SIG-M5 (cell line): ENCODE results near the gene SAMD4A.

Source experiments
- DNase-seq: peaks from one replicate; lab custom pipeline; 2025; lab: John Stamatoyannopoulos, UW

Gene SAMD4A

DNA sequence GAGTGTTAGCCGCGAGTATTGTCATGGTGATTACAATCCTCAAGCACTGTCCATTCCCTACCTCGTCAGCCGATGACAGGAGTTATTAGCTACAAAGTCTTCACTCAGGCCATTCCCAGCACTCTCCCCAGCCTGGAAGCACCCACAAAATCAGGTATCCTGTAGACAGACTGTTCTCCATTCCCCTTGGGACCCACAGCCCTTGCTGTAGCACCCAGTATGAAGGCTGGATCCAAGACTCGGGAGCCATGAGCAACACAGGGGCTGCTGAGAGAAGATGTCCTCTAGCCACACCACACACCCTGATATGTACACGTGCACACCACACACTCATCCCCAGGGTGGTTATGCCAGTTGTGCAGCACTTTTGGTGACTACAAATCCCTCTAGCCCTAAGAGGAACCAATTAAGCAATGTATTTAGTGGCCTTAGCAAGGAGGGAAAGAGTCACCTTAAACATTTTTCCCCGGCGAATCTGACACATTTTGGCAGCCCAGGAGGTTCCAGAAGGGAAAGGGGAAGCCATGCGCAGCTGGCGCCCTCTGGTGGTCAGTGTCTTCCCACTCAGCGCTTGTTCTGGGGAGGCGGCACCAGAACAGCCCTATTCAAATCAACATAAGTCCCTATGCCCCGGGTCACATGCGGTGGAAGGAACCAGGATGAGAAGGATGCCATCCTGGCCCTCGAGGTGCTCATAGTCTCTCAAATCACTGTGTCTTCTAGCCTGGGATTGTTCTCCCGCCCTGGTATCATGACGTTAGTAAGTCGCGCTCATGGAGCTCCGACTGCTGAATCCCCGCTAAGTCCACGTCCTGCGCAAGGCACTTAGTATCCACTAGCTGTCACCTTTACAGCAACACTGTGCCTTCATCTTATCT lies 238.8 kb downstream of the SAMD4A start:
- DNase-seq: no peak

DNA sequence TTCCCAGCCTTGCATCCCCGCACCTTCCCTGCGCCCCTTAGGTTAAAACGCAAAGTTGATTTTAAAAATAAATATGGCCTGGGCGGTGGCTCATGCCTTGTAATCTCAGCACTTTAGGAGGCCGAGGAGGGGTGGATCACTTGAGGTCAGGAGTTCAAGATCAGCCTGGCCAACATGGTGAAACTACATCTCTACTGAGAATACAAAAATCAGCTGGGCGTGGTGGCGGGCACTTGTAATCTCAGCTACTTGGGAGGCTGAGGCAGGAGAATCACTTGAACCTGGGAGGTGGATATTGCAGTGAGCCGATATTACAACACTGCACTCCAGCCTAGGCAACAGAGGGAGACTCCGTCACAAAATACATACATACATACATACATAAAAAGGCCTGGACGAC lies 239.7 kb downstream of the SAMD4A start:
- DNase-seq: no peak

DNA sequence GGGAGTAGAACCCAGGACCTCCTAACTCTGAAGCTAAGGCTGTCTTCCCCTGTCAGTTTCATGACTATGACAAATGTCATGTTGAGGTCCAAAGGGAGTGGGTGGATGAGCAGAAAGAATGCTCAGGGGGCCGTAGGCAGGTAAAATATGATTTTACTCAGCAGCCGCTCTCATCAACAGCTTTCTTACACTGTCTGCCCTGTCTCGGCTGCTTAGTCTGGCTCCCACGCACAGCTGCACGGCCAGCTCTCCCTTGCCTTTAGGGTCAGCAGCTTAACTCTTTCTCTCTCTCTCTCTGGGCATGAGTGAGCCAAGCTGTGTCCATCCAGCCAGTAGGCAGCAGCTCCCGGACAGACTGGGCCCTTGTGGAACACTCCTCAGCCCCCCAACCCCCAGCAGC lies 240.5 kb downstream of the SAMD4A start:
- DNase-seq: no peak

DNA sequence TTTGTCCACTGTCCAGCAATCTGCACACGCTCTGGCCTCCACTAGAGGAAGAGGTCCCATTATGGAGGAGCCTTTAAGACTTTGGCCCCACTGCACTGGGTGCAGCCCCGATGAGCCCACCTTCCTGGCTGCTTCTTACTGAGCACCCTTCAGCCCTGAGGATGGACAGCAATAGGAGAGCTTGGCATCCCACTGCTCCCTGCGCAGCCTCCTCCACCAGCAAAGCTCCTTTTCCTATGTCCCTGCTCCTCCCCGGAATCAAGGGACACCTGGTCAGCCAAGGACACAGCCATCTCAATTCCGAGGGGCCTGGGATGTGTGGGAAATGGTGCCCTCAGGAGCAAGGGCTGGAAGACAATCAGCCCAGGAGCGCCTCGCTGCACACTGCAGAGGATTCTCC lies 241.0 kb downstream of the SAMD4A start:
- DNase-seq: no peak

DNA sequence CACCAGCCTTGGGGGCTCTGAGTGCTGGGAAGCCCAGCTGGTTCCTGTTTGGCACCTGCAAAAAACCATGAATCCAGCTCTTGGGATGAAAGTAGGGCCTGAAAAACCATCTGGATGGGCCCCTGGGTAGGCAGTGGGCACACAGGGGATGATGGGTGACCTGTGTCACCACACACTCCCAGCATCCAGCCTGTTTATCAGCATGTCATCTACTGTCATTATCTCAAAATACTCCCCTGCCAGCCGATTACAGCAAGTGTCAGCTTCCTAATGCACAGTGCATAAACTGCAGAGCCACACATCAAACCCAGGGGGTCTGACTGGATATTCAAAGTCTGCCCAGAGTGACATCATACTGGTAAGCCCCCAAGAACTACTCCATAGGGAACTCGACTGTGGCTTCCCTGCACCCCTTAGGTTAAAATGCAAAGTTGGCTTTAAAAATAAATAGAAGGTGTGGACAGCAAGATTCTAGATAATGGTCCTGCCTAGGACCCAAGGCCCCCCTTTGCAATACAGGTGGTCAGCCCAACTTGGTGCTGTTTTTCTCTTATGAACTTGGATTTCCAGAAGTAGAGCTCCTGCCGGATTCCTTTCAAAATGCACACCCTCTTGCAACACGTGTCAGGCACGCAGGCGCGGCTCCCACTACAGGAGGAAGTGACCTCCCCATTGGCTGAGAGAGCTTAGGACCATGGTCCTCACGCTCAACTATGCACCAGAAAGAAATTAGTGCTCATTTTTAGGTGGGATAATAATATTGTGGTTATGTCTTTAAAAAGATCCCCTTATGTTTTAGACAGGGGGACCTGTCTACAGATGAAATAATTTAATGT lies 241.6 kb downstream of the SAMD4A start:
- no peak for DNase-seq

DNA sequence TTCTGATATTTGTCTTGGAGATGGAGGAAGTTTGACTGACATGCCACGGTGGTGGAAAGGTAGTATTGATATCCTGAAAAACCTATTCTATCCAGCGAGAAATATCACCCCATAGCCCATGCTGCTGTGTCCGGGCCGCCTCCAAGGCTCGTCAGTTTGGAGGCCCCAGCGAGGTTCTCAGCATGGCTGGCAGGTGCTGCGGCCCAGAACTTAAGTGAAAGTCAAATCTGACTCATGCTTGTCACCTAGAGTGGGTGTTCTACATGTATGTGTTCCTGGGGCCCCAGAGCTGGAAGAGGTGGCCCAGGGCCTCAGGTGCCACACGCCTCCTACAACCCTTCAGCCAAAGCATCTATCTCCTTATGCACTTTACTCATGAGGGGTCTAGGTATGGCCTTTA lies 242.8 kb downstream of the SAMD4A start:
- no peak for DNase-seq

DNA sequence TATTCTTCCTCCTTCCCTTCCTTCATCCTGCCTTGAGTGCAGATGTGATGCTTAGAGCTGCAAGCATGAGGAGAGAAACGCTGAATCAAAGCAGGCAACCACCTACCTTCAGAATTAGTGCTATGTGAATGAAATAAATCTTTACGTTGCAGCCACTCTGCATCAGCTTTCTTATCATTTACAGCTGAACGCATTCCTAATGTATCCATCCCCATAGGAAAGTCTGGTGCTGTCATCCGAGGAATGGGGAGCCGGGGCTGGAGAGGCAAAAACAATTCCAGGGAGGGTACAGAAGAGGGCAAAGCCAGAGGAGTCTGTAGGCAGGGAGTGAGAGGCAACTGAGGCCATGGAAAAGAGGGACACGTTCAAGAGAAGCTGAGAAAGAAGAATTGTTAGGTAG lies 245.7 kb downstream of the SAMD4A start:
- no peak for DNase-seq

DNA sequence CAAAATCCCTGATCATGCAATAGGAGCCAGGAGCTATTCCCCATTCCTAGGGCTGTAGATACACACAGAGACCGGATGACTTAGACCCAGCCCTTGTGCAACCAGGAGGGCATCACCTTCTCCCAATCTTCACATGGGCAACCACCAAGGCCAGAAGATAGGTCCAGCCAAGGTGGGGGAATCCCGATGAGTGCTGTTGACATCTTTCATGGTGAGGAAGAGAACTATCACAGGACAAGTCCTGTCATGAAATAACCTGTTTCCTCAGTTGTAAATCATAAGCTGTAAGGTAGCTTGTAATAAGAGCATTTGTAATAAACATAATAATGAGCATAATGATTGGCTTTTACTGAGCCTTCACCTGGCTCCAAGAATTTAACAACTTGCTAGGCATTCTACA lies 246.2 kb downstream of the SAMD4A start:
- DNase-seq: no peak

DNA sequence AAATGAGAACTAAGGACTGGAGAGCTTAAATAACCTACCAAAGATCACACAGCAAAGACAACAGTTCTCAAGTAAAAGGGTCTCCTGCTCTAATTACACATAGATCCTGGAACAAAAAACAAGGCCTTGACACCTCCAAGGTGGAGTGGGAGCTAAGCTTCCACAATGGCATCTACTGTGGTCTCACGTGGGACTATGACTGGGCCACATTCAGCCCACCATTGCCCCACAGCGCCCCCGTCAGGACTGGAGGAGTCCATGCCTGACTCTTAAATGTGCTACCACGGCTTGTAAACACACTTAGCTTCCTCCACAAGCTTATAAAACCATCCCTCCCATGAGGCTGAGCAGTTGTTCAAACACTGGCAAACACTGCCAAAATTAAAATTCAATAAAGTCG lies 247.1 kb downstream of the SAMD4A start:
- DNase-seq: no peak

DNA sequence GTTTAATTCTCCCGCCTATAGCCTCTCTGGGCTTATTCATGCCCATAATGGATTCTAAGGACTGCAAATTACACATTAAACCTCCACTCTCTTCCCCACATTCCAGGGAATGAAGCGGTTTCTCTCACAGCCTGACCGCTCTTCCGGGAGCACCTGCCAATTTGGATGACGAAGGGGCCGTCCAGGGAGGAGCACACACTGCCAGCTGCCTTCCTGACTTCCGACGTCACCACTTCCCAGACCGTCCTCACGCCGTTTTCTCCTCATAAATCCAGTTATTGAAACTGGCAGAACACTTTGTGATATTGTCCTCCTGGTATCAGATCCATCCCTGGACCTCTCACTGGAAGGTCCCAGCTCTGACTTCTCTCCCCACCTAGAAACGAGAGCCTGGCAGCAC lies 248.1 kb downstream of the SAMD4A start:
- no peak for DNase-seq

DNA sequence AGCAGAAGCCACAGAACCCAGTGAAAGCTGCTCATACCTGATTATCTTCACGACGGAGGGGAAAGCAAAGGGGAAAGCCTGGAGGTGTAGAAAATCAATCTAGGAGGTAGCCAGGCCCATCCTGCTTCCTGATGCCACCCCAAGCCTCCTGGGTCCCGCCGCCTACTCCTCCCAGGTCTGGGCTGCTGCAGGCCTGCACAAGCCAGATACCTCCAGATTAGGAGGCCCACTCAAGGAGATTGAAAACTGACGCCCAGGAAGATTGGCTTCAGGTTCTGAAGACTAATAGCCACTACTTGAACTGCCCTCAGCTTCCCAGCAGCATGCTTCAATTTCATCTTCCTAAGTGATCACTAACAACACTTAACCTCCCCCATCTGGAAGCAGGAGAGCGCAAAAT lies 248.6 kb downstream of the SAMD4A start:
- no peak for DNase-seq

DNA sequence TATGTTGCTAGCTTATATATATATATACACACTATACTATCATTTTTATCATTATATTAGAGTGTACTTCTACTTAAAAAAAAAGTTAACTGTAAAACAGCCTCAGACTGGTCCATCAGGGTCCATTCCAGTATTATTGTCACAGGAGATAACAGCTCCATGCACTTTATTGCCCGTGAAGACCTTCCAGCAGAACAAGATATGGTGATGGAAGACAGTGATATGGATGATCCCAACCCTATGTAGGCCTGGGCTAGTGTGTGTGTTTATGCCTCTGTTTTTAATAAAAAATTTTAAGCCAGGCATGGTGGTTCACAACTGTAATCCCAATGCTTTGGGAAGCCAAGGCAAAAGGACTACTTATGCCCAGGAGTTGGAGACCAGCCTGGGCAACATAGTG lies 249.5 kb downstream of the SAMD4A start:
- DNase-seq: no peak

DNA sequence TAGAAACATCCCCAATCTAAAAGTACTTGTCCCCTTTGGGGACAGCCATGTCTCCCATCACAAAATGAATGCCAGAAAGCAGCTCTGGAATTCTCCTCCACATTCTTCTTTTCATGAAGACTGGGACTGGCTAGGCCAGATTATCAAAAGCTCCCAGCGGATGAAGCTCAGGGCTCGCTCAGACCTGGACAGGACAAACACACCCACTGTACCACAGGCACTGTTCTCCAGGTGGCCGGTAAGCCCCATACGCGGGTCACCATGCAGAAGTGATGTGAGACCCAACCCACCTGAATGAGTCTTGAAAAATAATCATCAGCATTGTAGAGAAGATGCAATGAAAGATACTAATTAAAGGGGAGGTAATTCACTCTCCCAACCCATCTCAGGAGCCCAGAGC lies 250.6 kb downstream of the SAMD4A start:
- DNase-seq: no peak

DNA sequence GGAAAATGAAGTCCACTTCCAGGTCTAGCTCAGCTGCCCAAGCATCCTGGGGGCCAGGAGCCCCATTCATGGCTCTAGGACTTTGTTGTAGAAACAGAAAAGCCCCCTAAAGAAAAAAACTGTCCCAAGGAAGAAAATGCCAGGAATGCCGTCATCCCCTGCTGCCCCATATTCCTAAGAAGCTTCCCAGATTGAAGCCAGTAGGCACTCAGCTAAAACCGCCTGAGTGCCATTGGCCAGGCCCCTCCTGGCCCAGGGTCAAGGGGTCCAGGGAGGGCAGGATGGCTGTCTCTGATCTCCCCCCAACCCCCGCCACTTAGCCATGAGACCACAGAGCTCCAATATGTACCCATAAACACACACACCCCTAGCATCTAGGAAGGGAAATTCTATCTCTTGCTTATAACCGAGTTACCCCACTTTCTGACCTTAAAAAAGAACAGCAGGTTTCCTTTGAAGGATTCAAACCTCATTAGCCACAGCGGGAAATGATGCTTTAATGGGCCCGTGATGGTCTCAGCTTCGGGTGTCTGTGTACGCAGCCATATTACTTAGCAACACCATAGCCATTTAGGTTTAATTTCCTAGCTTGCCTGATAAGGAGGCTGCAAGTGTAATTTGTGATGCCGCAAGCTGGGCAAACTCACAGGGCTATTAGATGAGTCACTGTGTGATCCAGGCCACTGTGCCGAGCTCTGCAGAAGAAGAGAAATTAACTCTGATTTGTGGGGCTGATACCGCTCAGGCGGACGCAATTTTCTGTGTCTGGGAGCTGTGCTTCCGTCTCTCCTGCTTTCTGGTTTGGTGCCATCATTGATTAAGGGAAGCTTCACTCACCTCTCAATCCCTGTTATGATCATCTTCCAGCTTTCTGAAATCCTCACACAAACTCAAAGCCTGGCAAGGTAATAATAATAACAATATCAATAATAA lies 251.5 kb downstream of the SAMD4A start:
- no peak for DNase-seq

DNA sequence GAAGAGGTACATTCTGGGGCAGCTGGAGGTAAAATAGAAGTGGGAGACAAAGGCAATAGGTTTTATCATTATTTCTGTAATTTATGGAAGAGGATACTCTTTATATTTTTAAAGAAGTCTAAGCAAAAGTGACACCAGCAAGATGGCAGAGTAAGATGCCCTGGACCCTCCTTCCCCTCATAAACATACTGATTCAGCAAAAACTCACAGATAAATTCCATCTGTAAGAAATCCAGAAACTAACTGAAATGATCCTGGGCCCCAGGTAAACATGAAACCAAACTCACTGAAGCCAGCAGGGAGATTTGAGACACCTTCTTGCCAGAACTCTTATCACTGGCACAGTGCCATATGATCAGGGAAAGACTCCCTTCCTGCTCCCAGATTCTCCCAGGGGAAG lies 255.8 kb downstream of the SAMD4A start:
- no peak for DNase-seq

DNA sequence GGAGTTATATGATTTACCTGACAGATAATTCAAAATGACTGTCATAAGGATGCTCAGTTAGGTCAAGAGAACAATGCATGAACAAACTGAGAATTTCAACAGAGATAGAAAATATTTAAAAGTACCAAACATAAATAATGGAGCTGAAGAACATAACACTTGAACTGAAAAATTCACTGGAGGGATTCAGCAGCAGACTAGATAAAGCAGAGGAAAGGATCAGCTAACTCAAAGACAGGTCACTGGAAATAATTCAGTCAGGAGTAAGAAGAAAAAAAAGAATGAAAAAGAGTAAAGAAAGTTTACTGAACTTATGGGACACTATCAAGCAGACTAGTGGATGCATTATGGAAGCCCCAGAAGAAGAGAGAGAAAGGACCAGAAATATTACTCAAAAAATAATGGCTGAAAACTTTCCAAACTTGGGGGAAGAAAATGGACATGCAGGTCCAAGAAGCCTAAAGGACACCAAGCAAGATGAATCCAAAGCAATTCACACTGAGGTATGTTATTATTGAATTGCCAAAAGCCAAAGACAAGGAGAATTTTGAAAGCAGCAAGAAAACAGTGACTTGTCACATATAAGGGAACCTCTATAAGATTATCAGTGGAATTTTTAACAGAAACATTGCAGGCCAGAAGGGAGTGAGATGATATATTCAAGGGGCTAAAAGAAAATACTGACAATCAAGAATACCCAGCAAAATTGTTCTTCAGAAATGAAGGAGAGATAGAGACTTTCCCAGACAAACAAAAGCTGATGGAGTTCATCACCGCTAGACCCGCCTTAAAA lies 257.0 kb downstream of the SAMD4A start:
- DNase-seq: no peak

DNA sequence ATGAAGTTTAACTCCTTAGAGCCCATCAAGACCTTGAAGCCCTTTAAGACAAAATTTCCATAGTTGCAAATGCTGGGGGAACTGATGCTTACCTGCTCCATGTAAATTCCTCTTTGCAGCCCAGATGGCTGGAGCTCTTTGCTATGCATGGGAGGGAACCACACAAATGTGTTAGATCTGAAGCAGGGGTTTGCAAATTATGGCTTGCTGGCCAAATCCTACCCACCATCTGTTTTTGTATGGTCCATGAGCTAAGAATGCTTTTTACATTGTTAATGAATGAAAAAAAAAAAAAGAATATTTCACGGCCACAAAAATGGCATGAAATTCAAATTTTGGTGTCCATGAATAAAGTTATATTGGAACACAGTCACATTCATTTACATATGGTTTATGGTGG lies 261.1 kb downstream of the SAMD4A start:
- no peak for DNase-seq

DNA sequence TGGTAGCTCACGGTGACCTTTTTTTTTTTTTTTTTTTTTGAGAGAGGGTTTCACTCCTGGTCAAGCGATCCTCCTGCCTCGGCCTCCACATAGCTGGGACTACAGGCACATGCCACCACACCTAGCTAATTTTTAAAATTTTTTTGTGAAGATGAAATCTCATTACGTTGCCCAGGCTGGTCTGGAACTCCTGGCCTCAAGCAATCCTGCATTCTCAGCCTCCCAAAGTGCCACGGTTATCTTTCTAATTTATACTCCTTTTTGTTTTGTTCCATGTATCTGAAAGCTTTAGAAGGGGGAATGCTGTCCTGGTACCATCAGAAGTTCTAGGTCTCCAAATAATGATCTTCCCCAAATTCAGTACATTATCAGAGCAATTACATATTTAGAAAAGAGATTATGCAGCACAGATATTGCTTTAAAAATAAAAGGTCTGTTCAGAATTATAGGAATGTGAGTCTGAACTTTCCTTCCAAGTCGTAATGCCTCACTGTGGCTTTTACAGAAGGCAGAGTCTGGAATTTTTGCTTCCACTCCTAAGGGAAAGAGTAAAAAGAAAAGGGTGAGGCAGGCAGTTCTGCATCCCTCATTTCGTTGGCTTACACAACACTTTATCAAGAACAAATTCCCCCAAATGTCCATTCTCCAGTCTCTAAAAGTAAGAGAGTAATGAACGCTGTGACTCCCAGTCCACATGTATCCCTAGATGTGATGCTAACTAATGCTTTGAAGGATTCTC lies 262.7 kb downstream of the SAMD4A start:
- DNase-seq: no peak

DNA sequence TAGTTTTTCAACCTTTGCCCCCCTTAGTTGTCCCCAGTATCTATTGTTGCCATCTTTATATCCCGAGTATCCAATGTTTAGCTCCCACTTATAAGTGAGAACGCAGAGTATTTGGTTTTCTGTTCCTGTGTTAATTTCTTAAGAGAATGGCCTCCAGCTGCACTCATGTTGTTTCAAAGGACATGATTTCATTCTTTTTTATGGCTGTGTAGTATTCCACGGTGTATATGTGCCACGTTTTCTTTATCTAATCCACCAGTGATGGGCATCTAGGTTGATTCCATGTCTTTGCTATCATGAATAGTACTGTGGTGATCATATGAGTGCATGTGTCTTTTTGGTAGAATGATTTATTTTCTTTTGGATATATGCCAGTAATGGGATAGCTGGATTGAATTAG lies 263.7 kb downstream of the SAMD4A start:
- no peak for DNase-seq

DNA sequence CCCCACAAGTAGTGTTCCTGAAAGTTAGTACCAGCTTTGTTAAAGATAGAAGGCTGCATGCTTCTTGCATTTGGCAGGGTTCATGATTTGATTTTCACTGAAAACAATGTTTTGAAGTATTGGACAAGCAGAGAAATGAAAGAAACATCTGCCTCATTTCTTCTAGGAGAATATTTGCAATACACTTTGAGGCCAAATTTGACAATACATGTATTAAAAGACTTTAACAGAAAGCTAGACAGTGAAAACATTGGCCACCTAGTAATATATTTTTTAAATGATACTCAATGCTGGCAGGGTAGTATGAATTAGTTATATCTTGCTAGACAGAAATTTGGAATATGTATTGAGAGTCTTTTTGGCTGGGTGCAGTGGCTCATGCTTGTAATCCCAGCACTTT lies 267.2 kb downstream of the SAMD4A start:
- no peak for DNase-seq

DNA sequence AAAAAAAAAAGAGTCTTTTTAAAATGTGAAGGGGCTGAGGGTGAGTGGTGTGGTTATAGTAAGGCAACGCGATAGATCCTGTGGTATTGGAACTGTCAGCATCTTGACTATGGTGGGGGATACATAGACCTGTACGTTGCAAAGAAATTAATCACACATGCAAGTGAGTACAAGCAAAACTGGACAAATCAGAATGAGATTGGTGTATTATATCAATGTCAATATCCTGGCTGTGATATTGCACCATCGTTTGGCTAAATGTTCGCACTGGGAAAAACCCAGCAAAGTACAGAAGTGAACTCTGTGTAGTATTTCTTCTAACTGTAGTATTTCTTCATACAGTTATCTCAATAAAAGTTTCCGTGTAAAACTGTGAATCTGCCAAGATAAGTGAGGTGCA lies 267.8 kb downstream of the SAMD4A start:
- no peak for DNase-seq
